HepG2 (cell line): ENCODE data around the gene RPS6KA2. TPM values are rescaled to one million over a fixed set of nuclear protein-coding genes. Genes with fewer than 3 reads are reported as not detected.

Source experiments
- ATAC-seq: fragments of 200-7000 bp; cut with Tn5 transposase; 3 replicates; pipeline ENCODE4 v1.9.1; 2020; ENCODE audit warnings: mild to moderate bottlenecking, moderate library complexity
- BruUV-seq: library from RNA; stranded (reverse); fragments of 400-500 nt; replicated peaks from 2 replicates; lab custom pipeline; 2021; lab: Mats Ljungman, UMichigan
- CTCF ChIA-PET: fragments of 300-600 bp; formaldehyde crosslinking; extraction: SDS; loops from one replicate; lab custom pipeline; 2021; ENCODE audit warnings: low total read pairs, inconsistent platforms, low intra/inter-chr PET ratio; lab: Yijun Ruan, JAX
- POLR2A ChIA-PET: fragments of 350-600 bp; sonication (Branson Sonifier 250); formaldehyde crosslinking; loops from one replicate; lab custom pipeline; 2020; ENCODE audit warnings: antibody characterized with exemption, inconsistent platforms; lab: Yijun Ruan, JAX
- DNase-seq: peaks from one replicate; pipeline ENCODE4 v3.0.0-alpha.2; 2015; ENCODE audit warnings: low spot score
- FAIRE-seq: peaks from 3 replicates; lab custom pipeline; 2011; peaks lifted over from hg19 to GRCh38; lab: Jason Lieb, UNC
- H2AFZ ChIP-seq: one replicate; pipeline ENCODE4 v1.6.1; 2011; ENCODE audit warnings: low read length, inconsistent platforms
- H3K27ac ChIP-seq: fragments of 300-600 bp; 3 replicates; pipeline ENCODE4 v1.8.0; 2011; ENCODE audit warnings: mixed run types, mild to moderate bottlenecking, mixed read lengths, low read length, inconsistent platforms; ENCODE audit not compliant: insufficient read depth; ENCODE audit errors: extremely low read length
- H3K27me3 ChIP-seq, 2 experiments: fragments of 200-600 bp in 1 of 2; 2 replicates in 1 of 2; 3 replicates in 1 of 2; pipeline versions ENCODE4 v1.6.0 to v1.8.0; 2011; ENCODE audit warnings: low read length in 2 of 2, mild to moderate bottlenecking in 2 of 2, moderate library complexity in 2 of 2, inconsistent platforms in 1 of 2; ENCODE audit not compliant: insufficient read depth in 2 of 2, control insufficient read depth in 1 of 2
- H3K36me3 ChIP-seq, 2 experiments: fragments of 200-600 bp in 1 of 2; replicated peaks in 1 of 2; 2 replicates in 1 of 2; 3 replicates in 1 of 2; pipeline versions ENCODE4 v1.5.1 to v1.8.0; 2011; ENCODE audit warnings: low read length in 2 of 2, inconsistent platforms in 1 of 2; ENCODE audit not compliant: insufficient read depth in 2 of 2, control insufficient read depth in 1 of 2
- H3K4me1 ChIP-seq: 2 replicates; pipeline ENCODE4 v1.5.1; 2012; ENCODE audit warnings: low read length, inconsistent platforms; ENCODE audit not compliant: insufficient read depth
- H3K4me2 ChIP-seq: 2 replicates; pipeline ENCODE4 v1.6.0; 2011; ENCODE audit warnings: low read depth, low read length, inconsistent platforms
- H3K4me3 ChIP-seq, 3 experiments: fragments of 200-600 bp in 1 of 3; sonication (generic), shearing (Covaris generic) in 1 of 3; replicated peaks in 1 of 3; 2 replicates each; pipeline ENCODE4 v1.5.1; 2011 to 2016; ENCODE audit warnings: low read length in 3 of 3, inconsistent platforms in 2 of 3, low read depth in 2 of 3, mild to moderate bottlenecking in 2 of 3, control low read depth in 1 of 3, mixed read lengths in 1 of 3; ENCODE audit not compliant: insufficient read depth in 1 of 3
- H3K79me2 ChIP-seq: one replicate; pipeline ENCODE4 v1.6.1; 2011; ENCODE audit warnings: low read length, inconsistent platforms; ENCODE audit not compliant: insufficient read depth
- H3K9ac ChIP-seq: 2 replicates; pipeline ENCODE4 v1.6.0; 2011; ENCODE audit warnings: mild to moderate bottlenecking, low read depth, low read length, inconsistent platforms; ENCODE audit not compliant: insufficient read depth
- H3K9me3 ChIP-seq: 2 replicates; pipeline ENCODE4 v1.5.1; 2012; ENCODE audit warnings: mild to moderate bottlenecking, low read length
- H4K20me1 ChIP-seq: 2 replicates; pipeline ENCODE4 v1.6.0; 2011; ENCODE audit warnings: inconsistent platforms, mild to moderate bottlenecking, low read length, moderate library complexity; ENCODE audit not compliant: insufficient read depth
- KDM2A ChIP-seq: sonication (generic); formaldehyde crosslinking; IDR thresholded peaks from 2 replicates; pipeline ENCODE4 v1.4.0; 2020; ENCODE audit warnings: low read depth, missing genetic modification reagents, borderline replicate concordance
- LCORL ChIP-seq, 2 experiments: fragments of 450-650 bp in 1 of 2; sonication (generic) in 1 of 2; formaldehyde crosslinking in 1 of 2; IDR thresholded peaks; 2 replicates each; pipeline versions ENCODE4 v1.5.0 to v1.6.1; 2017 to 2020; ENCODE audit warnings: antibody characterized with exemption in 1 of 2, missing genetic modification reagents in 1 of 2
- MTERF4 ChIP-seq: sonication (generic); formaldehyde crosslinking; IDR thresholded peaks from 2 replicates; pipeline ENCODE4 v1.8.0; 2023; ENCODE audit warnings: mild to moderate bottlenecking, missing genetic modification reagents
- MXD1 ChIP-seq: sonication (generic); formaldehyde crosslinking; IDR thresholded peaks from 2 replicates; pipeline ENCODE4 v1.4.0; 2020; ENCODE audit warnings: mild to moderate bottlenecking, missing genetic modification reagents
- NCOA1 ChIP-seq: sonication (generic); formaldehyde crosslinking; IDR thresholded peaks from 2 replicates; pipeline ENCODE4 v1.9.0; 2021; ENCODE audit warnings: missing genetic modification reagents
- PCBP1 ChIP-seq: fragments of 200-400 bp; formaldehyde crosslinking; IDR thresholded peaks from 2 replicates; pipeline ENCODE4 v1.6.1; 2017; ENCODE audit warnings: mild to moderate bottlenecking, low read depth, low read length, borderline replicate concordance
- POLR2AphosphoS5 ChIP-seq: IDR thresholded peaks from 2 replicates; pipeline ENCODE4 v1.6.1; 2012; ENCODE audit warnings: low read depth, low read length
- THYN1 ChIP-seq: sonication (generic); formaldehyde crosslinking; IDR thresholded peaks from 2 replicates; pipeline ENCODE4 v1.8.1; 2023; ENCODE audit warnings: low read depth, mild to moderate bottlenecking, moderate library complexity, missing genetic modification reagents, borderline replicate concordance
- ZKSCAN5 ChIP-seq: sonication (generic); formaldehyde crosslinking; IDR thresholded peaks from 2 replicates; pipeline ENCODE4 v1.5.1; 2020; ENCODE audit warnings: mild to moderate bottlenecking, missing genetic modification reagents
- ZNF282 ChIP-seq: fragments of 450-650 bp; IDR thresholded peaks from 2 replicates; pipeline ENCODE4 v1.6.1; 2018; ENCODE audit not compliant: partially characterized antibody
- ZNF292 ChIP-seq: sonication (generic); formaldehyde crosslinking; IDR thresholded peaks from 2 replicates; pipeline ENCODE4 v1.8.1; 2022; ENCODE audit warnings: mild to moderate bottlenecking, low read depth, missing genetic modification reagents, borderline replicate concordance
- ZNF331 ChIP-seq: sonication (generic); formaldehyde crosslinking; IDR thresholded peaks from 2 replicates; pipeline ENCODE4 v1.4.0; 2020; ENCODE audit warnings: missing genetic modification reagents
- ZNF34 ChIP-seq: sonication (generic); formaldehyde crosslinking; IDR thresholded peaks from 2 replicates; pipeline ENCODE4 v1.4.0; 2020; ENCODE audit warnings: mild to moderate bottlenecking, missing genetic modification reagents, borderline replicate concordance
- ZNF362 ChIP-seq: sonication (generic); formaldehyde crosslinking; IDR thresholded peaks from 2 replicates; pipeline ENCODE4 v1.4.0; 2020; ENCODE audit warnings: missing genetic modification reagents, mild to moderate bottlenecking, borderline replicate concordance
- ZSCAN20 ChIP-seq: sonication (generic); formaldehyde crosslinking; IDR thresholded peaks from 2 replicates; pipeline ENCODE4 v1.4.0; 2020; ENCODE audit warnings: missing genetic modification reagents, mild to moderate bottlenecking, borderline replicate concordance
- whole genome bisulfite sequencing: methylation state at CpG from one replicate; pipeline ENCODE4 v1.1.6; 2017; ENCODE audit warnings: low lambda C conversion rate; 5-methylcytosine and 5-hydroxymethylcytosine counted together
- in situ Hi-C: cut with HindIII; loops from 2 replicates; pipeline ENCODE4 v1.10.0; 2017; ENCODE audit warnings: low pct_unique_long_range_greater_than_20kb; ENCODE audit not compliant: extremely low pct_ligation_motif_present
- intact Hi-C: fragments of 100-400 bp; cut with micrococcal nuclease; formaldehyde crosslinking; loops from one replicate; pipeline ENCODE4 v1.10.0; 2022; ENCODE audit not compliant: unreplicated experiment
- polyA plus RNA-seq, 8 experiments: library from polyadenylated mRNA; depleted of rRNA in 3 of 8; stranded (reverse) in 7 of 8; unstranded in 1 of 8; fragments of >200 nt; fragmentation: Illumina TruSeq in 4 of 8; extraction: Trizol in 4 of 8; gene quantifications; 2 replicates each; pipeline versions ENCODE4 v1.2.1 to v1.2.3, GENCODE V29; 2011 to 2016; ENCODE audit warnings: low read depth in 4 of 8, missing spikeins in 1 of 8, mixed read lengths in 1 of 8; ENCODE audit not compliant: insufficient read depth in 1 of 8
- total RNA-seq, 5 experiments: library from RNA; depleted of rRNA; stranded (reverse); fragments of >200 nt; fragmentation: Illumina TruSeq; extraction: Trizol; gene quantifications; 2 replicates each; pipeline ENCODE4 v1.2.3, GENCODE V29; 2016; ENCODE audit warnings: low read depth in 1 of 5
- TF ChIP-seq, protein P1 (sequence below): sonication (generic); formaldehyde crosslinking; IDR thresholded peaks from 2 replicates; pipeline ENCODE4 v1.8.1; 2023; ENCODE audit warnings: mild to moderate bottlenecking, missing genetic modification reagents
- TF ChIP-seq, protein P2 (sequence below): sonication (generic); formaldehyde crosslinking; IDR thresholded peaks from 2 replicates; pipeline ENCODE4 v1.5.0; 2020; ENCODE audit warnings: missing genetic modification reagents, mild to moderate bottlenecking, borderline replicate concordance

RPS6KA2 gene
- total and polyA plus RNA-seq, 2 of the 13 experiments (the other 11 are each of a cell fraction or from before 2014, with no cell fraction given): 0.22 to 0.38 TPM

DNA sequence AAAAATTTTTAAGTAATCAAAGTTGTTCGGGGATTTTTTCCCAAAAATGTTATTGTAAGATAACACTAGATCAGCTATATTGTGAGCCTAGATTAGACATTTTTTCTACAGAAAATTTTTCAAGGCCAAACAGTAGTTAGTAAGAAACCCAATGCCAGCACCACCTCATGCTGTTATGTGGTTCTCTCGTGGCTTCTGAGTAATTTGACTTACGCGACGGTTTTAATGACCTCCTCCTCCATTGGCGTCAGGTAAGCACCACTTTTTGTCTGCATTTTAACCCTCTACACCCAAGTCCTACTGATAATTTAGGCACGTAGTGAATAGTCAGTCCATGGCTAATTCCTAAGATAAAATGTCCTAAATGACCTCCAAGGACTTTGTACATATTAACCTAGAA is 9.7 kb downstream of the RPS6KA2 start:
- POLR2A ChIA-PET: no interaction called here
- in situ Hi-C loops: no loop called here
- FAIRE-seq: no peak

More for the DNA sequence above, 9.7 kb downstream of the RPS6KA2 start:
- no peak overlapping the region for H3K4me2 ChIP-seq
- H4K20me1 ChIP-seq: no peaks in the 10 kb centered on the region; the same call in 1 of the 2 replicates
- H3K4me3 ChIP-seq: no peak overlapping the region
- H2AFZ ChIP-seq: no peak overlapping the region
- no peaks in the 10 kb centered on the region for H3K36me3 ChIP-seq
- CTCF ChIA-PET: no interaction called here
- ATAC-seq (no peak), DNase-seq (no peak)
- no TSS peak for BruUV-seq
- WGBS: 27% methylated on average over 7 of the region's 7 CpGs
- TF ChIP-seq ZNF34 (CRISPR knock-in tag): no peak
- no peak for TF ChIP-seq KDM2A
- no peak for TF ChIP-seq LCORL (IDR thresholded peaks at IDR 0.05)
- no peak for TF ChIP-seq LCORL (CRISPR knock-in tag; IDR thresholded peaks at IDR 0.05)
- TF ChIP-seq MTERF4: no peak
- TF ChIP-seq POLR2AphosphoS5: no peak
- TF ChIP-seq, protein P1, sequence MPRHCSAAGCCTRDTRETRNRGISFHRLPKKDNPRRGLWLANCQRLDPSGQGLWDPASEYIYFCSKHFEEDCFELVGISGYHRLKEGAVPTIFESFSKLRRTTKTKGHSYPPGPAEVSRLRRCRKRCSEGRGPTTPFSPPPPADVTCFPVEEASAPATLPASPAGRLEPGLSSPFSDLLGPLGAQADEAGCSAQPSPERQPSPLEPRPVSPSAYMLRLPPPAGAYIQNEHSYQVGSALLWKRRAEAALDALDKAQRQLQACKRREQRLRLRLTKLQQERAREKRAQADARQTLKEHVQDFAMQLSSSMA: no peak
- no peak for TF ChIP-seq ZNF331 (CRISPR knock-in tag)
- TF ChIP-seq, protein P2, sequence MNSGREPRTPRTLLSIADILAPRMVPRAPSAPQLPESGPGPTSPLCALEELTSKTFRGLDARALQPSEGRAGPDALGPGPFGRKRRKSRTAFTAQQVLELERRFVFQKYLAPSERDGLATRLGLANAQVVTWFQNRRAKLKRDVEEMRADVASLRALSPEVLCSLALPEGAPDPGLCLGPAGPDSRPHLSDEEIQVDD (CRISPR knock-in tag): no peak
- TF ChIP-seq ZNF292: no peak
- TF ChIP-seq ZSCAN20 (CRISPR knock-in tag): no peak
- TF ChIP-seq THYN1: no peak
- no peak for TF ChIP-seq ZKSCAN5 (CRISPR knock-in tag)
- no peak for TF ChIP-seq PCBP1
- no peak for TF ChIP-seq ZNF362 (CRISPR knock-in tag)
- TF ChIP-seq NCOA1 (CRISPR knock-in tag): no peak
- TF ChIP-seq MXD1 (CRISPR knock-in tag): no peak
- no peak for TF ChIP-seq ZNF282
- intact Hi-C loops: no loop called here
- peaks cover 8 to 89% of the 10 kb centered on the region in 2 experiments for H3K27me3 ChIP-seq
- no peak overlapping the region for H3K27ac ChIP-seq
- H3K4me1 ChIP-seq: no peaks in the 10 kb centered on the region
- H3K9ac ChIP-seq: no peak overlapping the region
- no peaks in the 10 kb centered on the region for H3K79me2 ChIP-seq
- H3K9me3 ChIP-seq: no peaks in the 10 kb centered on the region
